Epithelial cell of esophagus (primary cell): ENCODE measurements around the gene DOC2A.
"Not testable (repeated sequence)": the region's sequence is repeated elsewhere in the genome, so short reads cannot be mapped to it uniquely, and the experiment has no call there.

Experiments used
- DNase-seq: peaks from one replicate; pipeline ENCODE4 v3.0.0; 2010; ENCODE audit warnings: low read depth
- H3K4me3 ChIP-seq: 2 replicates; pipeline ENCODE4 v1.5.1; 2011; ENCODE audit warnings: mild to moderate bottlenecking, low read length, control low read depth
- CTCF ChIP-seq: IDR thresholded peaks from 2 replicates; pipeline ENCODE4 v1.5.1; 2011; ENCODE audit warnings: low read depth, mild to moderate bottlenecking, low read length, control low read depth, inconsistent platforms; ENCODE audit not compliant: insufficient read depth; ENCODE audit errors: missing control alignments

The DOC2A gene

GRCh38 chr16:30017277-30017656, 6.4 kb upstream of the DOC2A start:
- no peak for TF ChIP-seq CTCF
- DNase-seq = no peak
- no peak overlapping the region for H3K4me3 ChIP-seq

- no peak overlapping the region for H3K4me3 ChIP-seq
- no peak for TF ChIP-seq CTCF
- no peak for DNase-seq
These were observed 5.9 kb upstream of the DOC2A start for GRCh38 chr16:30016555-30017276.

GRCh38 chr16:30015450-30015849, 4.6 kb upstream of the DOC2A start:
- not testable (repeated sequence) for DNase-seq, H3K4me3 ChIP-seq

- H3K4me3 ChIP-seq = not testable (repeated sequence)
These were observed 1.8 kb upstream of the DOC2A start for GRCh38 chr16:30012598-30012997.

GRCh38 chr16:30011714-30012504, 1.1 kb upstream of the DOC2A start:
- no peak for TF ChIP-seq CTCF
- DNase-seq = no peak
- no peak overlapping the region for H3K4me3 ChIP-seq

More at GRCh38 chr16:30012598-30012997, 1.8 kb upstream of the DOC2A start:
- not testable (repeated sequence) for DNase-seq

- TF ChIP-seq CTCF = no peak
- no peak overlapping the region for H3K4me3 ChIP-seq
- no peak for DNase-seq
These were observed 610 bp downstream of the DOC2A start for GRCh38 chr16:30009990-30010843.

GRCh38 chr16:30009085-30009862, 1.6 kb downstream of the DOC2A start:
- H3K4me3 ChIP-seq = no peak overlapping the region
- no peak for TF ChIP-seq CTCF
- DNase-seq = no peak
